Smooth muscle cell of the coronary artery (primary cell): ENCODE measurements around the gene RNF10. TPM values are rescaled to one million over a fixed set of nuclear protein-coding genes. Genes with fewer than 3 reads are reported as not detected.

Experiments used
- total RNA-seq: library from RNA; depleted of rRNA; stranded (reverse); fragments of >200 nt; gene quantifications from 2 replicates; pipeline ENCODE4 v1.2.3, GENCODE V29; 2014; ENCODE audit warnings: low replicate concordance

Gene RNF10
- 89.5 and 217 TPM in 2 replicates for total RNA-seq

GRCh38 chr12:120534203-120534702 lies at the start of gene RNF10:
Gene RNF10, plus strand, starts transcription at chr12:120534356. Its CDS starts 456 bp downstream, at chr12:120534812.

GRCh38 chr12:120495731-120496412 lies 38.3 kb upstream of the RNF10 start, which contains the start of gene DYNLL1:
Gene DYNLL1, plus strand, starts transcription at chr12:120496113. Its CDS starts 309 bp downstream, at chr12:120496422.

GRCh38 chr12:120528861-120529525 lies 5.2 kb upstream of the RNF10 start, which contains the start of gene COQ5:
Gene COQ5, minus strand, starts transcription at chr12:120529158. Its CDS starts 17 bp downstream, at chr12:120529141.

GRCh38 chr12:120580787-120581723 lies 46.9 kb downstream of the RNF10 start, which contains the start of gene POP5:
Gene POP5, minus strand, starts transcription at chr12:120581402. Its CDS starts 40 bp downstream, at chr12:120581362.

Other genes with a start within 250 kb of the RNF10 start
- under 0.01 and 251 TPM in 2 replicates for gene RNU4-2, start 242.5 kb upstream of the RNF10 start, total RNA-seq
- under 0.01 and 55.9 TPM in 2 replicates for gene RNU4-1, start 241.1 kb upstream of the RNF10 start, total RNA-seq
- 1.5 and 2.9 TPM in 2 replicates for gene SIRT4, start 232.0 kb upstream of the RNF10 start, total RNA-seq
- not detected in 2 replicates for gene PLA2G1B, start 206.6 kb upstream of the RNF10 start, total RNA-seq
- not detected in 2 replicates for gene MSI1, start 165.2 kb upstream of the RNF10 start, total RNA-seq
- 546 and 838 TPM in 2 replicates for gene COX6A1, start 96.2 kb upstream of the RNF10 start, total RNA-seq
- 14.6 and 24.8 TPM in 2 replicates for gene TRIAP1, start 88.0 kb upstream of the RNF10 start, total RNA-seq
- 10.5 and 15.0 TPM in 2 replicates for gene GATC, start 87.9 kb upstream of the RNF10 start, total RNA-seq
- gene SRSF9, start 64.6 kb upstream of the RNF10 start, total RNA-seq = 216 and 271 TPM in 2 replicates
- 304 and 347 TPM in 2 replicates for gene DYNLL1, start 38.2 kb upstream of the RNF10 start, total RNA-seq
- 28.4 and 39.1 TPM in 2 replicates for gene COQ5, start 5.2 kb upstream of the RNF10 start, total RNA-seq
- gene POP5, start 47.0 kb downstream of the RNF10 start, total RNA-seq = 52.2 and 60.1 TPM in 2 replicates
- 0.82 and 0.83 TPM in 2 replicates for gene CABP1, start 106.3 kb downstream of the RNF10 start, total RNA-seq
- 106 and 122 TPM in 2 replicates for gene MLEC, start 152.8 kb downstream of the RNF10 start, total RNA-seq
- 17.8 and 20.0 TPM in 2 replicates for gene UNC119B, start 176.1 kb downstream of the RNF10 start, total RNA-seq
- gene ACADS, start 191.5 kb downstream of the RNF10 start, total RNA-seq = 7.6 and 8.7 TPM in 2 replicates